Ovary (tissue), 3 donors: ENCODE results near the gene DGKD.

Experiments used
- EP300 ChIP-seq: sonication (generic); formaldehyde crosslinking; IDR thresholded peaks from one replicate; pipeline ENCODE4 v1.6.1; 2017; ENCODE audit warnings: antibody characterized with exemption
- POLR2A ChIP-seq: fragments of 450-650 bp; IDR thresholded peaks from one replicate; pipeline ENCODE4 v1.6.1; 2017; ENCODE audit warnings: antibody characterized with exemption, mild to moderate bottlenecking, moderate library complexity
- TF ChIP-seq, protein P1 (sequence below), 3 donors: fragments of 450-650 bp in 2 of 3; fragments of 200-600 bp in 1 of 3; IDR thresholded peaks; one replicate each; pipeline versions ENCODE4 v1.5.1 to v1.8.0; 2016 to 2022; ENCODE audit warnings: antibody characterized with exemption in 3 of 3, mild to moderate bottlenecking in 1 of 3
- donor health status: DM: no; HTN: no; CAD: no.

DNA sequence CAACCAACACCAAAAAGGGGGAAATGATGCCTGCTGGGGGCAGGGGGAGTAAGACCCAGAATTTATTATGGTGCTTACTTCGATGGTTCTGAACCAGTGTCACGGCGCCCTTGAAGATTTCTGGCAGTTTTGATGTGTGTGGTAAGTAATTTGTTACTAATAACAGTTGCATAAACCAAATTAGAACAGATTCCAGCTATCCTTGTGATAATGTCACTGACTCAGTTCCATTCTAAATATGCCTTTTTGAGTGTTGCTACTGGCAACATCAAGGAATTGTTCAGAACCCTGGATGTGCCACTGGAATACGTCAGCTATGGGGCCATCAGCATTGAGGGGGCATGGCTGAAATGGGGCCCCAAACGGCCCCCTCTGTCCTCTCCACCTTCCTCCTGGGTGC is 35.0 kb upstream of the DGKD start:
- TF ChIP-seq, protein P1, sequence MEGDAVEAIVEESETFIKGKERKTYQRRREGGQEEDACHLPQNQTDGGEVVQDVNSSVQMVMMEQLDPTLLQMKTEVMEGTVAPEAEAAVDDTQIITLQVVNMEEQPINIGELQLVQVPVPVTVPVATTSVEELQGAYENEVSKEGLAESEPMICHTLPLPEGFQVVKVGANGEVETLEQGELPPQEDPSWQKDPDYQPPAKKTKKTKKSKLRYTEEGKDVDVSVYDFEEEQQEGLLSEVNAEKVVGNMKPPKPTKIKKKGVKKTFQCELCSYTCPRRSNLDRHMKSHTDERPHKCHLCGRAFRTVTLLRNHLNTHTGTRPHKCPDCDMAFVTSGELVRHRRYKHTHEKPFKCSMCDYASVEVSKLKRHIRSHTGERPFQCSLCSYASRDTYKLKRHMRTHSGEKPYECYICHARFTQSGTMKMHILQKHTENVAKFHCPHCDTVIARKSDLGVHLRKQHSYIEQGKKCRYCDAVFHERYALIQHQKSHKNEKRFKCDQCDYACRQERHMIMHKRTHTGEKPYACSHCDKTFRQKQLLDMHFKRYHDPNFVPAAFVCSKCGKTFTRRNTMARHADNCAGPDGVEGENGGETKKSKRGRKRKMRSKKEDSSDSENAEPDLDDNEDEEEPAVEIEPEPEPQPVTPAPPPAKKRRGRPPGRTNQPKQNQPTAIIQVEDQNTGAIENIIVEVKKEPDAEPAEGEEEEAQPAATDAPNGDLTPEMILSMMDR (IDR thresholded peaks at IDR 0.05) = no peak
- no peak for TF ChIP-seq POLR2A
- TF ChIP-seq EP300 = no peak
